Skeletal muscle satellite cell (primary cell): Measurements from ENCODE around the gene WDR37.

ENCODE experiments used
- H3K27me3 ChIP-seq: 2 replicates; pipeline ENCODE4 v1.7.0; 2013; ENCODE audit warnings: low read length; ENCODE audit not compliant: control insufficient read depth, insufficient read depth
- H3K36me3 ChIP-seq: 2 replicates; pipeline ENCODE4 v1.7.0; 2013; ENCODE audit warnings: mild to moderate bottlenecking, control low read depth, low read length; ENCODE audit not compliant: insufficient read depth
- H3K4me1 ChIP-seq: 2 replicates; pipeline ENCODE4 v1.7.0; 2013; ENCODE audit warnings: low read length; ENCODE audit not compliant: control insufficient read depth, insufficient read depth
- H3K4me2 ChIP-seq: 2 replicates; pipeline ENCODE4 v1.7.0; 2013; ENCODE audit warnings: mild to moderate bottlenecking, low read length
- H3K4me3 ChIP-seq: 2 replicates; pipeline ENCODE4 v1.7.0; 2013; ENCODE audit warnings: low read length
- H3K9ac ChIP-seq: 2 replicates; pipeline ENCODE4 v1.7.0; 2013; ENCODE audit warnings: mild to moderate bottlenecking, low read depth, low read length, moderate library complexity
- H3K9me3 ChIP-seq: replicated peaks from 2 replicates; pipeline ENCODE4 v1.7.0; 2013; ENCODE audit warnings: mild to moderate bottlenecking, control low read depth, low read length

The WDR37 gene

DNA sequence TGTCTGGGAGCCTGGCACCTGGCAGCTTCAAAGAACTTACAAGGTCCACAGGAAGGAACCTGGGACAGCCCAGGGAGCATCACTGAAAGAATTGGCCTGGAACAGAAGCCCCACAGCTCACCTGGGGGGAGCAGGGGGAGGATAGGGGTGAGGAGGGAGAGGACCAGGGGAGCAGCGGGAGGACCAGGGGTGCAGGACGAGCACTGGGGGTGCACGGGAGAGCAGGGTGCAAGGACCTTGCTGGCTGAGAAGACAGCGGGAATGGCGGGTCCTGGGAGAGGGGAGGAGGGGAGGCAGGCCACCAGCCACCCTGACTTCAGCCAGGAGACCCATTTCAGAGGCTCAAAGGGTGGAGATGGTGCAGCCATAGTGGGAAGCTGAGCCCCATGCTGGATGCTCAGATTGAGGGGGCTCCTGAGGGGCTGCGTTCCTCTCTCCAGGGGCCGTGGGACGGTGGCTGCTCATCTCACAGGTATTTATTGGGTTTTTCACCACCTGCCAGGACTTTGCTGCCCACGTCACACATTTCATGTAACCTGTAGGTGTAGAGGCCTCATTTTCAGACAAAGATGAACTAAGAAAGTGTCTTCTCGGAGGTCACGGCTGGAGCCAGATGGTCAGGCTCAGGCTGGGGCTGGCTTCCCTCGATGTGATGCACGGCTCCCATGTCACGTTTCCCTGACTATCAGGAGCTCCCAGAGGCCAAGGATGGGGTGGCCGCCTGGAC, 110.1 kb downstream of the WDR37 start:
- H3K9ac ChIP-seq: no peak overlapping the region

DNA sequence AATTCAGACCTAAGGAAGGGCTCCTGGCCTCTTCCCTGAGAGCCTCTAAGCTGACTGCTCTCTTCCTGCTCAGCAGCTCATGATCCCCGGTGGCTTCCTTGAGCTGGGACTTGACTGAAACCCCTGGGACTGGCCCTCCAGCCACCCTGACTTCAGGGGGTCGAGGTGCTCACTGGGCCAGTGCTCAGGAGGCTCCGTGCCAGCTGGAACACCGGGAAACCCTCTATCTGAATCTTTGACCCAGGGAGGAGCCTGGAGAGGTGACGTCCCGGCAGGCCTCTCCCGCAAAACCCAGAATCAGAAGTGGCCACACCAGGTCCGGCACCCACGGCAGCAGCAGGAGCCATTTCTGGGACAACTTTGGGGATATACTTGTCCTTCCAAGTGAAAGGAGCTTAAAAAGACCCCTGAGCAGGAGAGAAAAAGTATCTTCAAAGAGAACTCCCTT, 110.7 kb downstream of the WDR37 start:
- H3K27me3 ChIP-seq: peaks cover 5% of the 10 kb centered on the region
- no peaks in the 10 kb centered on the region for H3K4me1 ChIP-seq
- H3K4me2 ChIP-seq: no peak overlapping the region
- H3K4me3 ChIP-seq: no peak overlapping the region
- no peak overlapping the region for H3K9ac ChIP-seq
- no peaks in the 10 kb centered on the region for H3K36me3 ChIP-seq
- no peaks in the 10 kb centered on the region for H3K9me3 ChIP-seq

More for the DNA sequence above, 110.1 kb downstream of the WDR37 start:
- peaks cover 6% of the 10 kb centered on the region for H3K27me3 ChIP-seq
- no peaks in the 10 kb centered on the region for H3K36me3 ChIP-seq
- no peaks in the 10 kb centered on the region for H3K9me3 ChIP-seq
- no peaks in the 10 kb centered on the region for H3K4me1 ChIP-seq
- H3K4me2 ChIP-seq: no peak overlapping the region
- H3K4me3 ChIP-seq: no peak overlapping the region

DNA sequence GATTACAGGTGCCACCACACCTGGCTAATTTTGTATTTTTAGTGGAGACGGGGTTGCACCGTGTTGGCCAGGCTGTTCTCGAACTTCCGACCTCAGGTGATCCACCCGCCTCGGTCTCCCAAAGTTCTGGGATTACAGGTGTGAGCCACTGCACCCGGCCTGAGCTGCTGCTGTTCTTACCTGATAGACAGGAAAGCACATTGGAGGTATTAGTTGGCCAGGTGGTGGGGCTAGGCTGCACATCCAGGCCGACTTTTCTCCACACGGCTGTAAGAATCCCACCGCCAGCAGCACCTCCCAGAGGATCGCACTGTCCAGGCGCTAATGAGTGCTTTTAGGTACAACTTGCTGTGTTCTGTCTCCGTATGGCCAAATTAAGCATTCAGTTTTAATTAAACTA, 112.6 kb downstream of the WDR37 start:
- Histone ChIP-seq H3K9me3 (no peaks in the 10 kb centered on the region), H3K36me3 (no peaks in the 10 kb centered on the region), H3K4me1 (no peaks in the 10 kb centered on the region), H3K4me2 (no peak overlapping the region), H3K27me3 (peaks cover 3% of the 10 kb centered on the region), H3K4me3 (no peak overlapping the region), H3K9ac (no peak overlapping the region)

DNA sequence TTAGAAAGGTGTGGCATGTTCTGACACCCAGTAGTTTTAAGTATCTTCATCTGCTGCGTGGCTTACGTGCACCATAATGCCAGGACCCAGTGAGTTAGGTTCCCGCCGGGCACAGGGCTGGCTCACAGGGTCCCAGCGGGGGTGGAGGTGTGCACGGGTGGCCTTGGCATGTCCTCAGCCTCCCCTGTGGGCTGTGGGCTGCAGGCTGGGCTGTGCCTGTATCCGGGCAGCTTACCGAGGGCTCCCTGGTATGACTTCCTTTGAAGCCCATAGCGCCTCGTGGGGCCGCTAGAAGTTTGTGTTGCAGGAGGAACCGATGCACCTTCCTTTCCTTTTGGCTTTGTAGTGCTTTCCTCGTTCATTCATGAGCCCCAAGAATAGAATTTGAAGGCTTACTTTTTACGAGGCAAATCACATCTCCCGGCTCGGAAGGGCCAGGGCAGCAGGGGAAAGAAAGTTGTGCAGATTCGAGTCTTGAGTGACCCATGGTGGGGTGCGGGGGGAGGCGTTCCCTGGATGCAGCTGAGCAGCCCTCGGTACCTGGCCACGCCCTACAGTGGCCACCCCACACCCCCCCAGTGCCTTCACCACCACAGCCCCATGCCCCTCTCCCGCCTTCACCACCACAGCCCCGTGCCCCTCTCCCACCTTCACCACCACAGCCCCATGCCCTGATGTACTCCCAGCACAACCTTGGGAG, 113.2 kb downstream of the WDR37 start:
- H3K9me3 ChIP-seq: no peaks in the 10 kb centered on the region
- H3K27me3 ChIP-seq: peaks cover 3% of the 10 kb centered on the region
- no peaks in the 10 kb centered on the region for H3K4me1 ChIP-seq
- H3K36me3 ChIP-seq: no peaks in the 10 kb centered on the region
- H3K9ac ChIP-seq: no peak overlapping the region
- no peak overlapping the region for H3K4me3 ChIP-seq
- no peak overlapping the region for H3K4me2 ChIP-seq

DNA sequence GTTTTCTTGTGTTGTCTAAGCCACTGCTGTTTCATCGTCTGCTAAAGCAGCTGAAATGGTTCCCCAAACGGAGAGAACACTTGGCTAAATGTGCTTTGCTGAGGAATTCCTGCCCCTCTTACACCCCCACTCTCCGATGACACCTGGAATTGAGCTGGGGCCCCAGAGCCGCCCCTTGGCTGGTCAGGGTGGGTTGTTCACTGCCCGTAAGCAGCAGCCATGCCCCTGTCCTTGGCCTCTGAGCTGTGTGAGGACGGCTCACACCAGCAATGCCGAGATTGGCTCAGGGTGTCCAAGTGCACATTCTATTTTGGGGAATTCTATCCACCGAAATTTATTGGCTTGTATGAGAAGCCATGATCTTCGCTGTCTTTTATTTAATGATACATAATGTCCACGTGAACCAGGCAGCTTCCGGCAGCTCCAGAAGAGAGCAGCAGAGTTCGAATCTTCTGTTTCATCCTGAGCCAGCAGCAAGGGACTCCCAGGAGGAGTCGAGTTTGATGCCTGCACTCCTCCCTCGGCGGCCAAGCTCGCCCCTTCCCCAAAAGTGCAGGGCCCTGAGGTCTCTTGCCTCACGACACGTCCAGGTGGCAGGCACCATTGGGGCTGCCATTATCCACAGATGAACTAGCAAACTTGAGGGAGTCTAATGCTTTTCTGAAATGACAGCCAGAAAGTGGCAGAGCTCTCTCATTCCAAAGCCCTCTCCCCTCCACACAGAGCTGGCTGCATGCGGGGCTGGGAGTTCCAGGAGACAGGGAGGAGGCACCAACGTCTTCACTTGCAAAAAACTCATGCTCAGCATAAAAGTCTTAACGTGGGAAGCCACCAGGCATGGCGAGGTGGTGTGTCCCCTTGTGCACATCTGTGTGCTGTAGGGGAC, 114.0 kb downstream of the WDR37 start:
- Histone ChIP-seq H3K4me2 (no peak overlapping the region), H3K36me3 (no peaks in the 10 kb centered on the region), H3K9me3 (no peaks in the 10 kb centered on the region), H3K27me3 (peaks cover 3% of the 10 kb centered on the region), H3K4me1 (no peaks in the 10 kb centered on the region), H3K4me3 (no peak overlapping the region), H3K9ac (no peak overlapping the region)

DNA sequence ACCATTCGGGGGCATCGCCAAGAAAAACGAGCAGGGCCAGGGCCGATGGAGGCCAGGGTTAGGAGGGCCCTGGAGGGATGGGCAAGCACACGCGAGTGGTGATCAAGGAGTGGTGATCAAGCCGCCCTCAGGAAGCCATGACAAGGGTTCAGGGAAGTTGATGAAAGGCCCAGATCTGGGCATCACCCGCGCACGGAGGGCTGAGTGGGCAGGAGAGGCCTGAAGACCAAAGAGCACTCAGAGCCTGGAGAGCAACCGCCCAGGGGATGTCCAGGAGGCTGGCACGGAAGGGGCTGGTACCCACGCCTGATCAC, 114.6 kb downstream of the WDR37 start:
- no peaks in the 10 kb centered on the region for H3K9me3 ChIP-seq
- no peak overlapping the region for H3K4me2 ChIP-seq
- H3K27me3 ChIP-seq: peaks cover 3% of the 10 kb centered on the region
- no peak overlapping the region for H3K9ac ChIP-seq
- no peak overlapping the region for H3K4me3 ChIP-seq
- no peaks in the 10 kb centered on the region for H3K36me3 ChIP-seq
- no peaks in the 10 kb centered on the region for H3K4me1 ChIP-seq

DNA sequence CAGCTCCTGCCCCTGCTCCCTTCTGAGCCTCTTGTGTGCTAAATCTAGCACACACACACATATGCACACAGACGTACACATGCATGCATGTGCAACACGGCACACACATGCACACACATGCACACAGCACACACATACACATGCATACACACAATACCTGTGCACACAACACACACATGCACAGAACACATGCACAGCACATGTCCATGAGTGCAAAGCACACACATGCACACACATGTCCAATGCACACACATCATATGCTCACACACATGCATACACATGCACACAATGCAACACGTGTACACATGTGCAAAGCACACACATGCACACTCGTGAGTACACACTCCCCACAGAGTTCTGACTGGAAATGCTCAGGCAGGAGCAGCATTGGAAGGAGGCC, 115.0 kb downstream of the WDR37 start:
- no peak overlapping the region for H3K9ac ChIP-seq
- H3K4me2 ChIP-seq: no peak overlapping the region
- H3K9me3 ChIP-seq: no peaks in the 10 kb centered on the region
- H3K4me1 ChIP-seq: no peaks in the 10 kb centered on the region
- no peaks in the 10 kb centered on the region for H3K36me3 ChIP-seq
- no peak overlapping the region for H3K4me3 ChIP-seq
- H3K27me3 ChIP-seq: peaks cover 3% of the 10 kb centered on the region

DNA sequence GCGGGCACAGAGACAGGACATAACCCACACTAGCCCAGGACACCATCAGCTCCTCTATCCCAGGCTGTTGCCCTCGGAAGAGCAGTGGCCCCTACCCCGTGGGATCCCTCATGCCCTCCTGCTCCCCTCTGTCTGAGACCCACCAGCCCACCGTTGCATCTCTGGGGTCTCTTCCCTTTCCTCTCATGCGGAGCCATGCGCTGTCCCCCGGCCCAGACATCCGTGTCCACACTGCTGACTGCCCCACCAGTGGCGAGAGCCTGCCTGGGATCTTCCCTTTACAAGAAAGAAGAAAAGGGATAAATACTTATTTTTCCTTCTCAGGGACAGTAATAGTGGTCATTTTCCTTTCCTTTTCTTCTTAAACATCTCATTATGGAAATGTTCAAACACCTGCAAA, 115.4 kb downstream of the WDR37 start:
- Histone ChIP-seq H3K9ac (no peak overlapping the region), H3K4me1 (no peaks in the 10 kb centered on the region), H3K27me3 (peaks cover 5% of the 10 kb centered on the region), H3K36me3 (no peaks in the 10 kb centered on the region), H3K4me2 (no peak overlapping the region), H3K4me3 (no peak overlapping the region), H3K9me3 (no peaks in the 10 kb centered on the region)

DNA sequence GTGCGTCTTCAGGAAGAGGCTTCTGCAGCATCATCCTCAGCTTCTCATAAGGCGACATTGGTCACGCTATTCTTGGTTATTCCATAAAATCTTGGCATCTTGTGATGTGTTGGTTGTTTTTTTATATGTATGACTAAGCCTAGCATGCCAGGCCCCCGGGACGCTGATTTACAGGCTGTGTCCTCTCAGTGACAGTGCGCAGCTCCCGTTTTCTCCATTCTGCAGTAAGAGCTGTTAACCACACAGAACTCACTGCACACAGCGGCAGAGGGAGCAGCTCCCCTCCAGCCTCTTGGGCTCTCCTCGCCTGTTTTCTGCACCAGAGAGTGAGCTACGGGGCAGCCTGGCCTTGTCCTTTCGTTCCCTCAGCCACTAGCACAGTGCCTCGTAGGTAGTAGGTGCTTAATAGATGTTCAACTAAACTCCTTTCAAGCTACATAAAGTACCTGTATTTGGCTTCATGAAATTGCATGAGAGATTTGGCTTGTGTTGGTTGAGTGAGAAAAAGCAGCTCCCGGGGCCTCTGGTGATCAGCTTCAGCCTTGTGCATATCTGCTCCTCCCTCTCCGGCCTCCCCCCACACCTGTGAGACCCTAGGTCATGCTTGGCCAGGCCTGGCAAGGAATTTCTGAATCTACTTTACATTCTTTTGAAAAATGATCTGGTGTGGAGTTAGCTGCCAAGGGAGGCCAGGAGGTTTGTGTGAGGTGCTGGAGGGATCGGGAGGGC, 116.2 kb downstream of the WDR37 start:
- H3K36me3 ChIP-seq: no peaks in the 10 kb centered on the region
- H3K4me2 ChIP-seq: no peak overlapping the region
- no peak overlapping the region for H3K9ac ChIP-seq
- no peaks in the 10 kb centered on the region for H3K9me3 ChIP-seq
- H3K27me3 ChIP-seq: peaks cover 6% of the 10 kb centered on the region
- H3K4me3 ChIP-seq: no peak overlapping the region
- H3K4me1 ChIP-seq: no peaks in the 10 kb centered on the region

DNA sequence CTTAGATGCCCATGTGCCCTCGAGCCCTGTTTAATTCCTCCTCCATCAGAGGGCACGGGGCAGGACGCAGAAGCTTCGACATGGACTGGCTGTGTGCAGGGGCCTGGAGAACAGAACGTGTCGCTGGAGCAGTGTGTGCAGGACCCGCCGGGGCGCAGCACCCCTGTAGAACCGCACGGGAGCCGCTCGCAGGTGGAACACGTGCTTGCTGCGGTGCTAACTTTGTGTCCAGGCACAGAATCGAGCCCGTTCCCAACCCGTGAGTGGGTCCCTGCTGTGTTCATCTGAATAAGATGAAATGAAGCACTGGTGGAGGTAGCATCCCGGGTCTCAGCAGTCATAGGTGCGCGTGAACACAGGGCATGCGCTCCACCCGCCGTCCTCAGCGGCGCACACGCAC, 116.9 kb downstream of the WDR37 start:
- H3K9me3 ChIP-seq: no peaks in the 10 kb centered on the region
- H3K4me3 ChIP-seq: no peak overlapping the region
- H3K4me2 ChIP-seq: no peak overlapping the region
- no peaks in the 10 kb centered on the region for H3K4me1 ChIP-seq
- peaks cover 6% of the 10 kb centered on the region for H3K27me3 ChIP-seq
- H3K36me3 ChIP-seq: no peaks in the 10 kb centered on the region
- no peak overlapping the region for H3K9ac ChIP-seq

DNA sequence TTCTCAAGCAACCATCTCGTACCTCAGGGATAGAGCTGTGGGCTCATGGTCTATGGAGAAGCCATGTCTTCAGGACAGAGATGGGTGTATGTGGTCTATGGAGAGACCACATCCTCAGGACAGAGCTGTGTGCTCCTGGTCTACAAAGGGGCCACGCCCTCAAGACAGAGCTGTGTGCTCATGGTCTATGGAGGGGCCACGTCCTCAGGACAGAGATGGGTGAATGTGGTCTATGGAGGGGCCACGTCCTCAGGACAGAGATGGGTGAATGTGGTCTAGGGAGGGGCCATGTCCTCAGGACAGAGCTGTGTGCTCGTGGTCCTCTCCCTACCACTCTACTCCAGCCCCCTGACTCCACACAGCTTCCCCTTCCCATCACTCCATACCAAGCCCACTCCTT, 117.8 kb downstream of the WDR37 start:
- peaks cover 6% of the 10 kb centered on the region for H3K27me3 ChIP-seq
- no peaks in the 10 kb centered on the region for H3K36me3 ChIP-seq
- no peaks in the 10 kb centered on the region for H3K4me1 ChIP-seq
- no peak overlapping the region for H3K9ac ChIP-seq
- no peak overlapping the region for H3K4me2 ChIP-seq
- H3K4me3 ChIP-seq: no peak overlapping the region
- H3K9me3 ChIP-seq: no peaks in the 10 kb centered on the region
